Measurements from ENCODE around the gene MAP1B. TPM values are rescaled to one million over a fixed set of nuclear protein-coding genes. Genes with fewer than 3 reads are reported as not detected.
"Not testable (repeated sequence)": the region's sequence is repeated elsewhere in the genome, so short reads cannot be mapped to it uniquely, and the experiment has no call there.

MAP1B gene
- total and polyA plus RNA-seq, 2 experiments from 2014 or later, result 82.4 to 115 TPM

GRCh38 chr5:72082048-72082447 is 25.2 kb upstream of the MAP1B start:
- 82% methylated on average over 1 of the region's 1 CpG for WGBS (ENCODE audit: low lambda C conversion rate, missing lambda C conversion rate)
- H3K4me1 ChIP-seq (ENCODE audit: insufficient read depth), result no peaks in the 10 kb centered on the region
- H3K9me2 ChIP-seq (replicated peaks; ENCODE audit: insufficient read depth), result no peaks in the 10 kb centered on the region

GRCh38 chr5:72084876-72085275 is 22.4 kb upstream of the MAP1B start:
- Histone ChIP-seq H3K9me3 (ENCODE audit: low read depth) (no peaks in the 10 kb centered on the region), H3K36me3 (replicated peaks; ENCODE audit: insufficient read depth, low read depth) (no peaks in the 10 kb centered on the region), H3K79me2 (no peaks in the 10 kb centered on the region), H2AFZ (no peak overlapping the region), H3K27ac (no peak overlapping the region), H4K20me1 (ENCODE audit: insufficient read depth, poor library complexity, severe bottlenecking) (no peaks in the 10 kb centered on the region), H3K4me2 (no peak overlapping the region), H3K9me2 (replicated peaks; ENCODE audit: insufficient read depth) (no peaks in the 10 kb centered on the region), H3K27me3 (no peaks in the 10 kb centered on the region), H3K4me3 (no peak overlapping the region), H3K4me1 (ENCODE audit: insufficient read depth) (no peaks in the 10 kb centered on the region)
- TF ChIP-seq CTCF (IDR thresholded peaks at IDR 0.05; ENCODE audit: poor library complexity) (no peak), EZH2phosphoT487 (IDR thresholded peaks at IDR 0.05; ENCODE audit: low read depth, severe bottlenecking, unreplicated experiment) (no peak), EZH2 (IDR thresholded peaks at IDR 0.05; ENCODE audit: borderline replicate concordance) (no peak)
- no peak for DNase-seq (ENCODE audit: low spot score)
- WGBS (ENCODE audit: low lambda C conversion rate, missing lambda C conversion rate), result 94% methylated on average over 4 of the region's 4 CpGs

More at GRCh38 chr5:72082048-72082447, 25.2 kb upstream of the MAP1B start:
- H3K27me3 ChIP-seq, result peaks cover 10% of the 10 kb centered on the region
- no peak overlapping the region for H3K4me3 ChIP-seq
- H3K27ac ChIP-seq, result no peak overlapping the region
- H3K9me3 ChIP-seq (ENCODE audit: low read depth), result no peaks in the 10 kb centered on the region
- no peak overlapping the region for H2AFZ ChIP-seq
- H3K4me2 ChIP-seq, result no peak overlapping the region
- no peak for DNase-seq (ENCODE audit: low spot score)
- no peaks in the 10 kb centered on the region for H3K36me3 ChIP-seq (replicated peaks; ENCODE audit: insufficient read depth, low read depth)
- H4K20me1 ChIP-seq (ENCODE audit: insufficient read depth, poor library complexity, severe bottlenecking), result no peaks in the 10 kb centered on the region
- H3K79me2 ChIP-seq, result no peaks in the 10 kb centered on the region
- TF ChIP-seq EZH2 (IDR thresholded peaks at IDR 0.05; ENCODE audit: borderline replicate concordance) (no peak), EZH2phosphoT487 (IDR thresholded peaks at IDR 0.05; ENCODE audit: low read depth, severe bottlenecking, unreplicated experiment) (no peak), CTCF (IDR thresholded peaks at IDR 0.05; ENCODE audit: poor library complexity) (no peak)

- TF ChIP-seq EZH2 (IDR thresholded peaks at IDR 0.05; ENCODE audit: borderline replicate concordance) (no peak), CTCF (IDR thresholded peaks at IDR 0.05; ENCODE audit: poor library complexity) (no peak), EZH2phosphoT487 (IDR thresholded peaks at IDR 0.05; ENCODE audit: low read depth, severe bottlenecking, unreplicated experiment) (no peak)
- no peak overlapping the region for H3K4me2 ChIP-seq
- H3K9me2 ChIP-seq (replicated peaks; ENCODE audit: insufficient read depth), result no peaks in the 10 kb centered on the region
- no peaks in the 10 kb centered on the region for H3K27me3 ChIP-seq
- WGBS (ENCODE audit: low lambda C conversion rate, missing lambda C conversion rate), result 61% methylated on average over 2 of the region's 2 CpGs
- H3K4me1 ChIP-seq (ENCODE audit: insufficient read depth), result no peaks in the 10 kb centered on the region
- no peak overlapping the region for H2AFZ ChIP-seq
- H3K9me3 ChIP-seq (ENCODE audit: low read depth), result no peaks in the 10 kb centered on the region
- H3K36me3 ChIP-seq (replicated peaks; ENCODE audit: insufficient read depth, low read depth), result no peaks in the 10 kb centered on the region
- DNase-seq (ENCODE audit: low spot score), result no peak
- H3K27ac ChIP-seq, result no peak overlapping the region
- H3K79me2 ChIP-seq, result no peaks in the 10 kb centered on the region
- no peaks in the 10 kb centered on the region for H4K20me1 ChIP-seq (ENCODE audit: insufficient read depth, poor library complexity, severe bottlenecking)
- H3K4me3 ChIP-seq, result no peak overlapping the region
Observed at GRCh38 chr5:72085319-72085718, 22.0 kb upstream of the MAP1B start.

GRCh38 chr5:72089713-72090112 is 17.6 kb upstream of the MAP1B start:
- not testable (repeated sequence) for H3K27ac ChIP-seq; H3K4me2 ChIP-seq; H3K9me3 ChIP-seq (ENCODE audit: low read depth); H3K27me3 ChIP-seq; H3K36me3 ChIP-seq (replicated peaks; ENCODE audit: insufficient read depth, low read depth); H3K4me3 ChIP-seq; H3K9me2 ChIP-seq (replicated peaks; ENCODE audit: insufficient read depth); H3K4me1 ChIP-seq (ENCODE audit: insufficient read depth); H4K20me1 ChIP-seq (ENCODE audit: insufficient read depth, poor library complexity, severe bottlenecking); H2AFZ ChIP-seq; H3K79me2 ChIP-seq; DNase-seq (ENCODE audit: low spot score)
- 74% methylated on average over 8 of the region's 8 CpGs for WGBS (ENCODE audit: low lambda C conversion rate, missing lambda C conversion rate)

All from hepatocyte (in vitro differentiated cells).